Sigmoid colon (tissue), 4 donors: Measurements from ENCODE around the gene PLB1.

Experiments
- CTCF ChIP-seq, 4 experiments: fragments of 450-650 bp in 3 of 4; fragments of 200-600 bp in 1 of 4; IDR thresholded peaks; one replicate each; pipeline ENCODE4 v1.5.1; 2016 to 2019; ENCODE audit warnings: antibody characterized with exemption in 4 of 4, mild to moderate bottlenecking in 3 of 4, moderate library complexity in 2 of 4
- EP300 ChIP-seq, 4 donors: sonication (generic); formaldehyde crosslinking; IDR thresholded peaks; one replicate each; pipeline ENCODE4 v1.6.1; 2017; ENCODE audit warnings: antibody characterized with exemption in 4 of 4
- POLR2A ChIP-seq, 2 donors: fragments of 450-650 bp; IDR thresholded peaks; one replicate each; pipeline ENCODE4 v1.6.1; 2016; ENCODE audit warnings: antibody characterized with exemption in 2 of 2, mild to moderate bottlenecking in 2 of 2, moderate library complexity in 2 of 2
- POLR2AphosphoS5 ChIP-seq, 4 donors: sonication (generic); formaldehyde crosslinking; IDR thresholded peaks; one replicate each; pipeline ENCODE4 v1.6.1; 2017; ENCODE audit warnings: antibody characterized with exemption in 4 of 4

- no peak for TF ChIP-seq CTCF (IDR thresholded peaks at IDR 0.05)
- TF ChIP-seq POLR2AphosphoS5 (IDR thresholded peaks at IDR 0.05) = no peak
- TF ChIP-seq POLR2A (IDR thresholded peaks at IDR 0.05) = no peak
- no peak for TF ChIP-seq EP300 (IDR thresholded peaks at IDR 0.05)
Observed at GRCh38 chr2:28659127-28659526, 163.3 kb downstream of the PLB1 start.
